Measurements from ENCODE around the gene CENPX. TPM values are rescaled to one million over a fixed set of nuclear protein-coding genes. Genes with fewer than 3 reads are reported as not detected.

Gene CENPX
- total and polyA plus RNA-seq, 12 donors, result 15.8 to 132 (median 23.6) TPM

- H3K27ac ChIP-seq, result no peak overlapping the region
- H3K27me3 ChIP-seq, result no peaks in the 10 kb centered on the region
- ATAC-seq (peak in 1 of 8 donors; percentile 23), DNase-seq (peak in 1 of 2 donors; percentile 13)
- peaks cover 0 to 22% (median 14%) of the 10 kb centered on the region in 9 donors for H3K4me1 ChIP-seq
- peaks cover 0 to 27% (median 0%) of the 10 kb centered on the region in 9 donors for H3K36me3 ChIP-seq
- 84 to 90% methylated on average over 14 of the region's 14 CpGs for WGBS, 2 donors
- H3K4me3 ChIP-seq, result no peak overlapping the region
- H3K9me3 ChIP-seq, result no peaks in the 10 kb centered on the region
- intact Hi-C loops (cut with DNase I), result no loop called here
- TF ChIP-seq, protein P1, sequence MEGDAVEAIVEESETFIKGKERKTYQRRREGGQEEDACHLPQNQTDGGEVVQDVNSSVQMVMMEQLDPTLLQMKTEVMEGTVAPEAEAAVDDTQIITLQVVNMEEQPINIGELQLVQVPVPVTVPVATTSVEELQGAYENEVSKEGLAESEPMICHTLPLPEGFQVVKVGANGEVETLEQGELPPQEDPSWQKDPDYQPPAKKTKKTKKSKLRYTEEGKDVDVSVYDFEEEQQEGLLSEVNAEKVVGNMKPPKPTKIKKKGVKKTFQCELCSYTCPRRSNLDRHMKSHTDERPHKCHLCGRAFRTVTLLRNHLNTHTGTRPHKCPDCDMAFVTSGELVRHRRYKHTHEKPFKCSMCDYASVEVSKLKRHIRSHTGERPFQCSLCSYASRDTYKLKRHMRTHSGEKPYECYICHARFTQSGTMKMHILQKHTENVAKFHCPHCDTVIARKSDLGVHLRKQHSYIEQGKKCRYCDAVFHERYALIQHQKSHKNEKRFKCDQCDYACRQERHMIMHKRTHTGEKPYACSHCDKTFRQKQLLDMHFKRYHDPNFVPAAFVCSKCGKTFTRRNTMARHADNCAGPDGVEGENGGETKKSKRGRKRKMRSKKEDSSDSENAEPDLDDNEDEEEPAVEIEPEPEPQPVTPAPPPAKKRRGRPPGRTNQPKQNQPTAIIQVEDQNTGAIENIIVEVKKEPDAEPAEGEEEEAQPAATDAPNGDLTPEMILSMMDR (IDR thresholded peaks at IDR 0.05), result no peak
Observed at GRCh38 chr17:81998691-81999438, 23.8 kb downstream of the CENPX start.

DNA sequence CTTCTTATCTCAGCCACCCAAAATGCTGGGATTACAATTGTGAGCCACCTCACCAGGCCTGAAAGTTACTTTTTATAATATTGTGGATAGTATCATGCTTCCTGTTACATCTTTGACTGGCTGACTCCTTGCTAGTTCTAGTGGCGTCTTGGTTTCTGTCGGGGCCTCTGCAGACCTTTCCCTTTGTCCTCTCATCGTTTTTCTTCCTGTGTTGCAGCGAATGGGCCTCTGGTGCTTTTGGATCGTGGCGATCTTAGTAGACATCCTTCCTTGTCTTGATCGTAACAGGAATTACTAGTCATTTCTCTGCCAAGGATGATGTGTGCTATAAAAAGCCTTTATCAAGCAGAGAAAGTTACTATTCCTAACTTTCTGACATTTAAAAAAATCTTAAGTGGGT lies 24.5 kb downstream of the CENPX start:
- H3K36me3 ChIP-seq, result peaks cover 0 to 32% (median 0%) of the 10 kb centered on the region in 9 donors
- H3K27ac ChIP-seq, result no peak overlapping the region
- H3K4me3 ChIP-seq, result no peak overlapping the region
- no peak for DNase-seq
- WGBS, 2 donors, result 72 to 75% methylated on average over 7 of the region's 7 CpGs
- ATAC-seq, result no peak
- no peaks in the 10 kb centered on the region for H3K9me3 ChIP-seq
- H3K27me3 ChIP-seq, result no peaks in the 10 kb centered on the region
- intact Hi-C loops (cut with DNase I), result no loop called here
- peaks cover 0 to 20% (median 8%) of the 10 kb centered on the region in 9 donors for H3K4me1 ChIP-seq
- TF ChIP-seq, protein P1 (IDR thresholded peaks at IDR 0.05), result no peak

- H3K27me3 ChIP-seq, result no peaks in the 10 kb centered on the region
- peaks cover 0 to 32% (median 0%) of the 10 kb centered on the region in 9 donors for H3K36me3 ChIP-seq
- peaks cover 0 to 23% (median 9%) of the 10 kb centered on the region in 9 donors for H3K4me1 ChIP-seq
- 95 to 96% methylated on average over 30 of the region's 30 CpGs for WGBS, 2 donors
- ATAC-seq, result no peak
- H3K9me3 ChIP-seq, result no peaks in the 10 kb centered on the region
- DNase-seq, result no peak
- H3K4me3 ChIP-seq, result no peak overlapping the region
- intact Hi-C loops (cut with DNase I), result no loop called here
- H3K27ac ChIP-seq, result no peak overlapping the region
- TF ChIP-seq, protein P1 (IDR thresholded peaks at IDR 0.05), result no peak
Observed at GRCh38 chr17:81996757-81997441, 25.8 kb downstream of the CENPX start.

GRCh38 chr17:81996232-81996756 lies 26.4 kb downstream of the CENPX start:
- peaks cover under 1 to 25% (median 11%) of the 10 kb centered on the region in 9 donors for H3K4me1 ChIP-seq
- TF ChIP-seq, protein P1 (IDR thresholded peaks at IDR 0.05), result no peak
- DNase-seq, result no peak

More at GRCh38 chr17:81996232-81996756, 26.4 kb downstream of the CENPX start:
- no peak overlapping the region for H3K27ac ChIP-seq
- WGBS, 2 donors, result 91% methylated on average over 28 of the region's 28 CpGs
- no peak for ATAC-seq
- no peak overlapping the region for H3K4me3 ChIP-seq
- intact Hi-C loops (cut with DNase I), result no loop called here
- H3K36me3 ChIP-seq, result peaks cover 0 to 32% (median 0%) of the 10 kb centered on the region in 9 donors
- H3K27me3 ChIP-seq, result no peaks in the 10 kb centered on the region
- no peaks in the 10 kb centered on the region for H3K9me3 ChIP-seq
